UCSD-AML1 (cell line): ENCODE data around the gene BCAP31.
"Not testable (repeated sequence)": the region's sequence is repeated elsewhere in the genome, so short reads cannot be mapped to it uniquely, and the experiment has no call there.

Experiments used
- DNase-seq: peaks from one replicate; lab custom pipeline; 2025; ENCODE audit not compliant: unreplicated experiment; lab: John Stamatoyannopoulos, UW

BCAP31 gene

DNA sequence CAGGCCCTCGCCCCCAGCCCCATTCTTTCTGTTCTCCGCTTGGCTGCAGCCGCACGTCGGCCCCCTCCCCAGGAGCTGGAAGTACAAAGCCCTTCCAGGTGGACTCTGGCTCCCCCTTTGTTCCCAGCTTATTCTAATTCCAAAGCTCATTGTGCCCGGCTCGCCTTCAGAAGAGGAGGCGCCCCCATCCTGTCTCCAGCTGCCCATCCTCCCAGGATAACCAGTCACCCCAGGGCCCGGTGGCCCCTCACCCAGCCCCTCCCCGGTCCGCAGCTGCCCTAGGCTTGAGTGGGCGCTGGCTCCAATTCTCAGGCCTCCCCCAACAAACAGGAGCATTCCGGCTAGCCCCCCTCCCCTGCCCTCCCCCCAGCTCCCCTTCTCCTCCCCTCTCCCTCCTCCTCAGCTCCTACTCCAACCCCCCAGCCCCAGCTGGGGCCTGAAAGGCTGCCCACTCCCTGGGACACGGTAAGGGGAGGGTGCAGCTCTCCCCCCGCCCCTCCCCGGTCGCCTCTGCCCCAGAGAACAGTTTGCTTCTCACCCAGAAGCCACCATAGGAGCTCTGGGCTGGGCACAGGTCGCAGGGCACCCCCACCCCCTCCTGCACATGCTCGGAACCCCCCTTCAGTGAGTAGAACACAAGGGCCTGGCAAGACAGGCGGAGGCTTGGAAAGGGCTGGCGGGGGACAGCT is 39.6 kb downstream of the BCAP31 start:
- no peak for DNase-seq

DNA sequence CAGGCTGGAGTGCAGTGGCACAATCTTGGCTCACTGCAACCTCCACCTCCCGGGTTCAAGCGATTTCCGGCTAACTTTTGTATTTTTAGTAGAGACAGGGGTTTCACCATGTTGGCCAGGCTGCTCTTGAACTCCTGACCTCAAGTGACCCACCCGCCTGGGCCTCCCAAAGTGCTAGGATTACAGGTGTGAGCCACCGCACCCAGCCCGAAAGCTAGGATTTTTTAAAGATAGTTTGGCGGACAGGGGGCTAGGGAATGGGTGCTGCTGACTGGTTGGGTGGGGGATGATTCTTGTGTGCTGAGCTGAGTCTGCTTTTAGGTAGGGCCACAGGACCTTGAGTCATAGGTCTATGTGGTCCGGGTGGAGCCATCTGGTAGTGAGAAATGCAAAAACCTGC is 40.7 kb downstream of the BCAP31 start:
- DNase-seq = not testable (repeated sequence)

DNA sequence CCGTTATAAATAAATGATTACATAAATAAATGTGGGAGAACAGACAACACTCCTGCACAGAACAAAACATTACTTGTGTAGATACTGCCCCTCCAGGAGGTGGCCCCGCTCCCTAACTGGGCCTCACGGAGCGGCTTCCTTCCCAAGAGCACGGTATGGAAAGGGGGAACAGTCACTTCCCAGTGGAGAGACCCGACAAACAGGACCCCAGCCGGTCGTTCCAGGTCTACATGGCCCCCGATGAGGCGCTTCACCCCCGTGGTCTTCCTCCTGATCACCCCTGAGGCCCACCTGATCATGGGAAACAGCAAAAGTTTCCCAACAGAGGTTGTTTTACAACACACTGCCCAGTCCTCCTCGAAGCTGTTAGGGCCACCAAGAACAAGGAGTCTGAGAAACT is 43.0 kb downstream of the BCAP31 start:
- no peak for DNase-seq

DNA sequence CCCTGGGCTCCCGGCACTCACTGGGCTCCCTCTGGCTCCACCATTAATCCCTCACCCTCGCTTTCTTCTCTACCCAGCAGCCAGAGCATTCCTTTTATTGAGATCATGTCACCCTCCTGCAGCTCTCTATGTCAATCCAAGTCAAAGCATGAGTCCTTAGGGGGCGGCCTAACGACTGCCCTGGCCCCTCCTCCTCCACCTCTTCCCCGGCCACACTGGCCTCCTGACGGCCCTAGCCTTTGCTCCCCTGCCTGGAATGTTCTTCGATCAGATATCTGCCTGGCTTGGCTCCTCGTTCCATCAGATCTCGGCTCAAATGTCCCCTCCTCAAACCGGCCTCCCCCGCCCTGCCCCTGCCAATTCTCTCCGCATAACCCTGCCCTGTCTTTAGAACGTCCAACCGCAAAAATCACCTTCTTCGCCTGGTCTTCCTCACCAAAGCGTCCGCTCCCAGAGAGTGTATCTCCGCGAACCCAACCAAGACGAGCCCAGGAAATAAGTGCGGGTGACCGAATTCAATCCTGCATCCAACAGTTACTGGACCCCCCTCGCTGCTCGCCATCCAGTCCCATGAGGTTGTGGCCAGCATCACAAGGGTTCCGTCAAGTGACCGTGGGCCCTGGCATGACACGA is 49.9 kb downstream of the BCAP31 start:
- DNase-seq = no peak

DNA sequence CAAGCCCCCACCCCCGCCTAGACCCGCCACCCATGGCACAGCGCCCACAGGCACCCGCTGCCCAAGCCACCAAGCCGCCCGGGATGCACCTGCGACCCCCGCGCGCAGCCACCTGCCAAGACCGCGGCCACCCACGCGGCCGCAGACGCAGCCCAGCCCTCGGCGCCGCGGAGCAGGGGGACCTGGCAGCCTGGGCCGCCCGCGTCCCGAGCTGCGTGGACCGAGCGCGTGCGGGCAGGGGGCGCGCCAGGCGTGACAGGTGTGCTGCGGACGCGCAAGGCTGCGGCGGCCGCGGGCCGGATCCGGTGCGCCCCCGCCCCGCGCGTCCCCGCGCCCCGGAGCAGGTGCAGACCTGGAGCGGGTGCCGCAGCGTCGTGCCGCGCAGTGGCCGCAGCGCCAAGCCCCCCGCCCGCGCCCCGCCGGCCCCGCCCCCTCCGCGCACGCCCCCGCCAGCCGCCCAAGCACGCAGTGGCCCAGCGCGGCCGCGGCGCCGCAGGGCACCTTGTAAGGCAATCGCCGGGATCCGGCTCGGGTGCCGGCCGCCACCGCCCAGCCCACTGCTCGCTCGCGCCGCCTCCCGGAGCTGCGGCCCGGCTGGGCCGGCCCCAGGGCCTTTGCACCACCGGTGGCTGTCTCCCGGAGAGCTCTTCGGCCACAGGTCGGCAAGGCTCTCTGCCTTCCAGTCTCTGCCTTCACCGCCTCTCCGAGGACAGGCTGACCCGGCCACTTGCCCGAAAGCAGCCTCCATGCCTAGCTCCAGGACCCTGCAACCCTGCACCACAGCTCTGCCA is 50.6 kb downstream of the BCAP31 start, which contains the start of gene PNCK:
TSS of gene PNCK (minus strand) at position 386 of the 791 bp plus-strand sequence. CDS start 737 bp downstream, outside the sequence.
- DNase-seq = no peak

DNA sequence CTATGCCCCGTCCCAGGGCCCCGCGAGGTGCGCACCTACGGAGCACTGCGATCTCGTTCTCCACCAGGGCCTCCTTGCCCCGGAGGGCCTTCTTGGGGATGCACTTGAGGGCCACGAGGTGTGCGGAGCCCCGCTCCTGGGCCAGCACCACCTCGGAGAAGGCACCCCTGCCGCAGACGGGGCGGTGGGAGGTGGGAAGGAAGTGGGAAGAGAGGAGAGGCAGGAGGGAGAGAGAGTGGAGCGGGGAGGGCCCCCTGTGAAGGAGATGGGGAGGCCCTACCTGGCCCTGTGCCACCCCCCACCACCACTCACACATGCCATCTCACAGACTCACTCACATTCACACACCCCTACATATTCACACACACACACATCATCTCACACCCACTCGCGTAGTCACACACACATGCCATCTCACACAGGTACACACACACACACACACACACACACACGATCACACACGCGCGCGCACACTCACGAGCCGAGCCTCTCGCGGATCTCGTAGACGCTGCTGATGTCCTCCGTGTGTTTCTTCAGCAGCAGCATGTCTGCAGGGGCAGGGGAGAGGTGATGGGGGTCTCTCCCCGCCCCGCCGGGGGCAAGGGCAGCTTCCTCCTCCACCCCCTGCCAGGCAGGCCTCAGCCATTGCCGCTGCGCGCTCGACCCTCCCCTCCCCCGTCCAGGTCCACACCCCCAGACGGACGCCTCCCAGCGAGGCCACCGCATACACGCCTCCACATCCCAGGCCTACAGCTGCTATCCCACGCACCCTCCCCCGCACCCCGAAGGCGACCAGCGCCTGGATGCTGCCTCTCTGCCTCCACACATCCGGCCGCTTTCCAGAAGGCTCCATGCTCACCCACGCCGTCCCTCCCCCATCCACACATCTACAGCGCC is 51.4 kb downstream of the BCAP31 start:
- DNase-seq = no peak

DNA sequence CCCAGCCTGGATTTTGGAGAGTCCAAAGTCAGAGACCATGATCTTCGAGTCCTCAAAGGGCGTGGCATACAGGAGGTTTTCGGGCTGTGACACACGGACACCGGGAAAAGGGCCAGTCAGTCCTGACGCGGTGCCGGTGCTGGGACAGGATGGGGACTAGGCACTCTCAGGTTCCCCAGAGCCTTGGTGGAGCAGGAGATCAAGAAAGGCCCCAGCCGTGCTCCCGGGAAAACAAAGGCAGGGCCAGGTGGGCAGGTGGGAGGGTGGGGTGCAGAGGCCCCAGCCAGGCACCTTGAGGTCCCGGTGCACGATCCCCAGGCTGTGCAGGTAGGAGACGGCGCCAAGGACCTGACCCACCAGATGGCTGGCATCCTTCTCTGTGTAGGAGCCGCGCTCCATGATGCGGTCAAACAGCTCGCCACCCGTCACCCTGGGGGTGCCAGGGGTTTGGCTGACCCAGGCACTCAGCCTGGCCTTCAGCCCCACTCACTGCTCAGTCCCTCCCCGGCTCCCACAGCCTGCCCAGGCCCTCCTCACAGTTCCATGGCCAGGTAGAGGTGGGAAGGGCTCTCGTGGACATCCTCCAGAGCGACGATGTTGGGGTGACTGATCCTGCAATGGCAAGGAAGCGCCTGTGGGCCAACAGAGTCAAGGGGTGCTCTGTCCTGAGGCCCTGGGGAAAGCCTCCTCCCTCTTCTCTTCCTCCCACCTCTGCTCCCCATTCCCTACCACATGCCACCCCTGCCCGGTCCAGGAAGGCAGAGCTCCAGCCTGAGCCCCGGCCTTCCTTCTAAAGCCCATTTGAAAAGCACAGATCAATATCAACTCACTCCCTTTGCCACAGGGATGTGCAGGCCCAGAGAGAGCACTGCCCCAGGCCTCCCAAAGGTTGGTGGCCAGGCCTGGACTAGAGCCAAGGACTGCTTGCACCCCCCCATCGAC is 52.3 kb downstream of the BCAP31 start:
- no peak for DNase-seq

DNA sequence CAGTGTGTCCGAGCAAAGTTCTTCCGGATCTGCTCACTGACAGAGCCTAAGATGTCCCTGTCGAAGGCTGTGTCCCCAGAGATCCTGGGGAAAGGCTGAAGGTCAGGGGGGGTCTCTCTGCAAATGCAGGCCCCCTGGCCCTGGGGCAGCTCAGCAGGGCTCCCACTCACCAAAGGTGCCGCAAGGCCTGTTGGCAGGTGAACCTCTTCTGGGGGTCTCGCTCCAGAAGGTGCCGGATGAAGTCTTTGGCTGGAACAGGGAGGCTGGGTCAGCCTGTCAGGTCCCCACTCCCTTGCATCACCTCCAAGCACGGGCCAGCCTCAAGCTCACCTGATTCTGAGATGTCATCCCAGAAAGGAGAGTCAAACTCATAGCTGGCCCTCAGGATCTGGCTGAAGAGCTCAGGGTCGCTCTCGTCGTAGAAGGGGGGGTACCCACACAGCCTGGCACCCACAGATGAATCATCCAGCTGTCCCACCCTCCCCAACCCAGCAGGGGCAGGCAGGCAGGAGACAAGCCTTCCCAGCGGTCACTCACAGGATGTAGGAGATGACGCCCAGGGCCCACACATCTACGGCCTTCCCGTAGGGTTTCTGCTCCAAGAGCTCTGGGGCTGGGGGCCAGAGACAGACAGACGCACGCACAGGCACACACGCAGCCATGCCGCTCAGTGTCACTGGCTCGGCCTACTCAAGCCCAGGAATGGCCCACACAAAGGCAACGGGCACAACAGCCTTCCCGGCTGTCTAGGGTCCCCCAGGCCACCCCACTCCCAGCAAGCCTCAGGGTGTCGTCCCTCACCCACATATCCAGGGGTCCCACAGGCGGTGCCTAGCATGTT is 53.2 kb downstream of the BCAP31 start:
- no peak for DNase-seq

DNA sequence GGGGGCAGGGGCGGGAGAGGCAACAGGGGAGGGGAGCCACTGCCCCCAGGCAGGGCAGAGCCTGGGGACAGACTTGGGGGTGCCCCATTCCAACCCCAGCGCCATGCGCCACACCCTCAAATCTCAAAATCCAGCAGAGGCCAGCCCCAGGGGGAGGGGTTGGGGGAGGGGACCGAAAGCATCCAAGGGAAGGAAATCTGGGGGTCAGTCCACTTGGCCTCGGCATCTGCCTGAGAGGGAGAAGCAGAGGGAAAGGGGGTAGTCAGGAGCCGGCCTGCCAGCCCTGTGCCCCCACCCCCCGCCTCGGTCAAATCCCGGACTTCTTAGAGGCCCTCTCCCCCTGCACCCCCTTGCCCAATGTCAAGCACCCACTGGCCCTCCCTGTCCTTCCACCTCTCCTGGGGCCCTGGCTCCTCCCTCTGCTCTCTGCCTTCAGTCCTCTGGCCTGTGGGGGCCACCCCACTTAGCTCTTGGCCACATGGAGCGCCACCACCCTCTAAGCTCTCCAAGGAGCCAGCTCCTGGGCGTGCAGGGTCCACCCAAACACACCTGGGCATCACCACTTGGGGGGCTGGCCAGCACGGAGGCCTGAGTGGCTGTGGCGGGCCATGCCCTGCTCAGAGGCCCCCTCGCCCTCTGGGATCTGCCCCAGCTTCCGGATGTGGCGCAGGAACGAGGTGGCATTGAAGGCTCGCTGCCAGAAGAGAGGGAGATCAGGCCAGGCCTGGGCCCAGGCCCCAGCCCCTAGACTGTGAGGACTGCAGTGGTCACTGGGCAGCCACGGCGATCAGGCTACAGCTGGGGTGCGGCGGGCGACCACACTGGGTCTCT is 54.1 kb downstream of the BCAP31 start:
- DNase-seq = no peak

DNA sequence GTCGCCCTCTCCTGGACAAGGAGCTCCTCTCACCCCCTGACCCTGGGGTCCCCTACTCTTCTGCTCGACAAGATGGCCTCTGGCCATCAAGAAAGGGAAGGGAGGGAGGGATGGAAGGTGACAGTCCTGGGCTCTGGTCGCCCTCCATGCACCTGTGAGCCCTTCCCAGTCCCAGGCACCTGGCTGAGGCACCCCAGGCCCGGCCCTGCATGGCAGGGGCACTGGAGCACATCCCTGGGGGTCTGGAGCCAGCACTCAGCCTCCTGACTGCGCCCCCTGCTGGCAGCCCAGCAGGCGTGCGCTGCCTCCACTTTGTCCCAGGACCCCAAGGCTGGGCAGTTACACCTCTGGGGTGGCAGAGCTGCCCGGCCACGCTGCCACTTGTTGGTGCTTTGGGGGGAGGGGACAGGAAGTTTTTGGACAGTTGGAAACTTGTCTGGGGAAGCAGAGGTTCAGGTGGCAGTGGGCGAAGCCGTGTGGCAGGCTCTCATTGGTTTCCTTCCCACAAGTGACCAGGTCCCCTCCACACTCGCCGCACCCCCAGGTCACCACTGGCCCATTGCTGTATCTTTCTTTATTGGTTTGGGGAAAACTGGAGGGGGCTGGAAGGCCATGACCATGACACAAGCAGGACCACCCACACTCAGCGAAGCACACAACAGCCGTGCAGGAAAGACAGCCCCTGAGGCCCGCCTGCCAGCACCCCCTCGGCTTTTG is 54.9 kb downstream of the BCAP31 start:
- peak; percentile 37 for DNase-seq

DNA sequence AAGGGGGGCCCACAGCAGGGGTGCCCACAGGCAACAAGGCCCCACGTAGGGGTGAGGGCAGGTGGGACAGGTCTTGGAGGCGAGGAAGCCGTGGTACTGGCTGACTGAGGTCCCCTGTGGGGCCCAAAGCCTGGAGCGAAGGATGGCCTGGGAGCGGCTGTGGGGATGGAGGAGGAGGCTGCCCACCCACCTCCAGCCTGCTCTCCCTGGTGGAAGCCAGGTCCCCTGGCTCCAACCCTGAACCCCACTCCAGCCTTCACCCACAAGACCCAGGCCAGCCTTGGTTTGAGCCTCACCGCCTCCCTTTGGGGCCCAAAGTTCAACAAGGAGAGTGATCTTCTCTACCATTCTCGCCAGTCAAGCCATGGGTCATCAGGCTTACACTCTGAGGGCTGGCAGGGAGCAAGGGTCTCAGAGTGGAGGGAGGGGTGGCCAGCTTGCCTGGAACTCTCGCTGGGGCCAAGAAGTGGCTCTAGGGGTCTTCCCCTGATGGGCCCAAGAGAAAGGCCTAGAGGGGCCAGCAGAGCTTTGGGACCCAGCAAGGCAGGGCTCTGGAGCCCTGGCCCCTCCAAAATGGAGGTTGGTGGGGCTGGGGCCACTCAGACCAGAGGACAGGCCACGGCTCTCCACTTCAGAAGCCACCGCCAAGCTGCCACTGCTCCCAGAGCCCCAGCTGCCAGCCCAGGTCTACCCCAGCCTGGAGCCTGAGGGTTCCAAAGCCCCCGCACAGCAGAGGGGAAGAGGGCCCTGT is 55.6 kb downstream of the BCAP31 start:
- DNase-seq = no peak

DNA sequence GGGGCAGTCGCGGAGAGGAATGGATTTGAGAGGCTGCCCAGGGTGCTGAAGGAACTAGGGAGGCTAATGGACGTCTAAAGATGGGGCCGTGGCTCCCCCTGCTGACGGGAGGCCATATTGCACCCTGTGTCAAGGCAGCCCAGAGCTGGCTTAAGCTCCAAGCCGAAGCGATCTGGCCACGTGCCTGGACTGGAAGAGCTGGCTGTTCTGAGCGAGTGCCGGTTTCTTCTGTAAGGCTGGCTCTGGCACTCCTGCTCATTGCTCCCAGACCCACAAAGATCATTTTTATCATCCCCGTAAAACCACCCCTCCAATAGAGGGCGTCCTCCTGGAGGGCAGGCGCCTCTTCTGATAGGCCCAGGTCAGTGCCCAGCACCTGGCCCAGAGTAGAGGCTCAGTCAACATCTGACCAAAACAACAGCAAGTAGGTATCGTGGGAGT is 56.2 kb downstream of the BCAP31 start:
- DNase-seq = peak; percentile 84

DNA sequence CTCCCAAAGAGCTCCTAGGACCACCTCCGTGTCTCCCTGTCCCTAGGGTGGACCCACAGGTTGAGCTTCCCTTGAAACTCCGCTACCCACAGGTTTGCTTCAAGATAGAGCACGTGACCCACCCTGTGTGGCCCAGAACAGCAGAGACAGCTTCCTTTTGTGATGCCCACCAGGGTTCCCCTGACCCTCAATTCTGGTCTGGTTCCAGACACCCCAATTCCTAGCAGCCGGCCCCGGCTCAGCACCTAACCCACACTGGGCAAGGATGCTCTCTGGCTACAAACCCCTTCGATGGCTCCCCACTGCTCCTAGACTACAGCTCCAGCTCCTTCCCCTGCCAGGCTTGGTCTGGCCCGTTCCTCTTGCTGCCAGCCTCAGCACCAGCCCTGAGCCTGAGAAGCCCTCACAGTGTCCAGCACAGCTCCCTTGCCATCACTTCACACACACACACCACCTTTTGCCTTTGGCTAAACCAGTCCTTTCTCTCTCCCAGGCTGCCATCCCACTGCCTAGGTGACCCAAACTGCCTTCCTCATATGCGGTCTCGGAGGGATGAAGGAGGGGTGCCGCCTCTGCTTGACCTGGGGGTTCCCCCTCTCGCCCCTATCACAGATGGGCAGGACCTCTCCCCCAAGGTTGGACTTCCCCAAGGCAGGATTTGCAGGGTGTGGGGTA is 56.8 kb downstream of the BCAP31 start:
- no peak for DNase-seq

DNA sequence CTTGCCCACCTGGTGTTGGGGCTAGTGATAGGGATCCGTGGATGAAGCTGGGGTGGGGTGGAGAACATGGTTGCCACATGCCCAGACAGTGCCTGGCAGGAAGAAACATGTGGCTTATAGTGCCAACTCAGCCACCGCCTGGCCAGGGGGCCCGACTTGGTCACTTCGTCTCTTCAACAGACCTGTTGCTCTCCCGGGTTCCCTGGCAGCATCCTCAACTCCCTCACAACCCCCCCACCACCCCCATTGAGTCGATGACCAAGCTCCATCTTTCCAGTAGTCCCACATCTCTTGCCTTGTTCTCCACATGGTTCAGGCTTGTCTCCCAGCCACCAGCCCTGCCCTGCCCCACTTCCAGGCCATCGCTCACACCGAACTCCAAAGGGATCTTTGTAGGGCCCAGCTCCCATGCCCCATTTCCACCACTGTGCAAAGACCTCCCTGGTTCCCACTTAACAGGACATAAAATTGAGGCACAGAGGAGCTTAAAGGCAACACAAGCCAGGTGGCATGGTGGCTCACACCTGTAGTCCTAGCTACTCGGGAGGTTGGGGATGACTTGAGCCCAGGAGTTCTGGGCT is 58.4 kb downstream of the BCAP31 start:
- no peak for DNase-seq

DNA sequence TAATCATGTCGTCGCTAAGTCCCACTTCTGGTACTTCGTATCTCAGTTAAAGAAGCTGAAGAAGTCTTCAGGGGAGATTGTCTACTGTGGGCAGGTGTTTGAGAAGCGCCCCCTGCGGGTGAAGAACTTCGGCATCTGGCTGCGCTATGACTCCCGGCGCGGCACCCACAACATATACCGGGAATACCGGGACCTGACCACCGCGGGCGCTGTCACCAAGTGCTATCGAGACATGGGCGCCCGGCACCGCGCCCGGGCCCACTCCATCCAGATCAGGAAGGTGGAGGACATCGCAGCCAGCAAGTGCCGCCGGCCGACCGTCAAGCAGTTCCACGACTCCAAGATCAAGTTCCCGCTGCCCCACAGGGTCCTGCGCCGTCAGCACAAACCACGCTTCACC is 61.9 kb downstream of the BCAP31 start:
- DNase-seq = peak; percentile 38

DNA sequence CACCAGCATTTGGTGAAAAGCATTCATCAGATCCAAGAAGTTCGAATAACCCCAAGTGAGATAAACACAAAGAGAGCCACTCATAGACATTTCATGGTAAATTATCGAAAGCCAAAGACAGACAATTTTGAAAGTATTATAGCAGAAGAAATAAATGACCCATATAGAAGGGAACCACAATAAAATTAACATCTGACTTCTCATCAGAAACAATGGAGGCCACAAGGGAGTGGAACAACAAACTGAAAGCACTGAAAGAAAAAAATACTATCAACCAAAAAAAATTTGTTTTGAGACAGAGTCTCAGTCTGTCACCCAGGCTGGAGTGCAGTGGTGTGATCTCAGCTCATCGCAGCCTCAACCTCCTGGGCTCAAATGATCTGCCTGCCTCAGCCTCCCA is 64.9 kb downstream of the BCAP31 start:
- no peak for DNase-seq
